OCI-LY1 (cell line): Measurements from ENCODE around the gene IGSF5.

Experiments used
- CTCF ChIP-seq: fragments of 200-600 bp; sonication (generic), shearing (Covaris generic); IDR thresholded peaks from 2 replicates; pipeline ENCODE4 v1.5.1; 2017; ENCODE audit warnings: mild to moderate bottlenecking, antibody characterized with exemption, low read length, moderate library complexity, mixed read lengths
- EZH2 ChIP-seq: fragments of 200-600 bp; sonication (generic), shearing (Covaris generic); IDR thresholded peaks from 2 replicates; pipeline ENCODE4 v1.8.0; 2017; ENCODE audit warnings: borderline replicate concordance, mixed run types, mild to moderate bottlenecking, antibody characterized with exemption, low read length, moderate library complexity, mixed read lengths

- no peak for TF ChIP-seq CTCF
- no peak for TF ChIP-seq EZH2
Measured at GRCh38 chr21:39728341-39728740, 16.6 kb upstream of the IGSF5 start.
